ENCODE data around the gene KCNC2.

Gene KCNC2

GRCh38 chr12:75157385-75157784 is 52.3 kb downstream of the KCNC2 start:
- no peak for DNase-seq

- DNase-seq = no peak
These were observed 53.7 kb downstream of the KCNC2 start for GRCh38 chr12:75155962-75156361.

DNA sequence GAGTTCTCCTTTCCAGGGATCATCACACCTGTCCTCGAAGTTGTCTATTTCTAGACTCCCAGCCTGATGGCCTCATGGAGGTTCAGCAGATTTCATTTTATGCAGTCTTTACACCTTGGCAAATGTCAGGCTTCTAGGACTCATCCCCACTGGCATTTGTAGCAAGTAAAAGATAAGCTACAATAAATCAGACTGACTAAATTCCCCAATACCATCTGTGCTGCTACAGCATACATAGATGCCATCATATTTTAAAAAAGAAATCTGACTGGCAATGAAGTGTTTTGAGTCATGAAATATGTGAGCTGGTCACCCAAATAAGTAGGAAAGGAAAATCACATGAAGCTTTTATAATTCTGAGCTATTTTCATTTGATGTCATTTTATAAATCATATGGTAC is 55.3 kb downstream of the KCNC2 start:
- no peak for DNase-seq

GRCh38 chr12:75139196-75139595 is 70.4 kb downstream of the KCNC2 start:
- DNase-seq = no peak

GRCh38 chr12:75137896-75138295 is 71.7 kb downstream of the KCNC2 start:
- DNase-seq = no peak

DNA sequence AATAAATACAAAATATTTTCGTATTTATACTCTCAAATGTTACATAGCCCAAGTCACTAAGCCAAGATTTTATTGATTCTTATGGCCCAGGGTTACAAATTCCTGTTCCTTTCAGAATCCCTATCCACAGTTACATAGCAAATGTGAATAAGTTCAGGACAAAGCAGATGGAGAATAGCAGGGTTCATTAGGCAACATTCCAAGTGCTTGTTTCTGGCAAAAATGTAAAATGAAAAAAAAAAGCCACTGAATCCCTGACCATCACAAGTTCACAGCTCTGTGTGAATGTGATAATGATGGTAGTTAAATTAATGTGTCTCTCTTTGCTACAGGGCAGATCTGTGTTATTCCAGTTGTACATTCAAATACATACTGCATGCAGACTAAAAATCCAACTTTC is 74.6 kb downstream of the KCNC2 start:
- peak; percentile 67 for DNase-seq

GRCh38 chr12:75130811-75131210 is 78.8 kb downstream of the KCNC2 start:
- peak; percentile 92 for DNase-seq

GRCh38 chr12:75129275-75129674 is 80.4 kb downstream of the KCNC2 start:
- no peak for DNase-seq

- no peak for DNase-seq
These were observed 88.5 kb downstream of the KCNC2 start for GRCh38 chr12:75121036-75121705.

GRCh38 chr12:75120311-75120711 is 89.3 kb downstream of the KCNC2 start:
- DNase-seq = no peak

DNA sequence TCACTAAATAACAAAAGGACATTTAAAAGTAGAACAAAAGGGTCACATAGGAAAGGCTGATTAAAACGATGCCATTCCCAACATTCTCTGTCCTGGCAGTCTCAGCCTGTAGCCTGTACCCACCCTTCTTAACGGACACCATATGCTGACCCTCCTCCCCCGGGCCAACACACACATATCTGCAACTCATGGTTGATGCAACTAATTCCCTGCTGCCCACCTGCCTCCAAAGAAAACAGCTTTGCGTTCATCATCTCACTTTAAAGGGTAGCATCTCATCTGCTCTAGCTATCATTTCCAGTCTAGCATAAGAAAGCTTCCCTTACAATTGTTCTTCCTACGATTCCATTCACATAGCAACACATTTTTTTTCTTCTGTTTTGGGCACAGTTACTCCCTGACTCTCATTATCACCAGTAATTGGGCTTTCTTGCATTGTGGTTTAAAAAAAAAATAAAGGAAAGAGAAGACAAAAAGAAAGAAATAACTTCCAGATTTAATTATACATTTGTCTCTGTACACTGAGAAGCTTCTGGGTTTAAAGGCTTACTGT is 92.9 kb downstream of the KCNC2 start:
- peak; percentile 24 for DNase-seq

DNA sequence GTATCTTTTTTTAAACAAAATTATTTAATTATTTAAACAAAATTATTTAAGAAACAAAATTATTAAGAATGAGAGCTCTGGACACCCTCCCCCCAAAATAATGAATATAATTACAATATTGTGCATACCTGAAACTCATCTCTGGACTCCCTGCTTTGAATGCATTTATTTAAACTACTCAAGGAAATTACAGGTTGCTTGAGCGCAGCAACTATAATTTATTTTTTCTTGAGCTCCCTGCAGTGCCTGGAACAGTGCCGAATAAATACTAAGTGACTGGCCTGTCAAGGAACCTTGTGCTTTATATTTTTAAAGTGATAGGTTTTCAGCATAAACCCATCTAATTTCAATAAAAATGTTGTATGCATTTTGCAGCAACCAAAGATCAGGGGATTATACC is 93.9 kb downstream of the KCNC2 start:
- no peak for DNase-seq

DNA sequence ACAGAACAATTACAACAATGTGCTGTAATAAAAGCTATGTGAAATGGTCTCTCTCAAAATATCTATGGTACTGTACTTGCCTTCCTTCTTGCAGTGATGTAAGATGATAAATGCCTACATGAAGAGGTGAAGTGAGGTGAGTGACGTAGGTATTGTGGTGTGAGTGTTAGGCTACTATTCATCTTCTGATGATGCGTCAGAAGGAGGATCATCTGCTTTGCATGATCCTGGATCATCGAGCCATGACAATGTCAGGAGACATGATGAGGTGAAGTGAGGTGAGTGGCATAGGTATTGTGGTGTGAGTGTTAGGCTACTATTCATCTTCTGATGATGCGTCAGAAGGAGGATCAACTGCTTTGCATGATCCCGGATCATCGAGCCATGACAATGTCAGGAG is 105.8 kb downstream of the KCNC2 start:
- no peak for DNase-seq

- no peak for DNase-seq
These were observed 107.9 kb downstream of the KCNC2 start for GRCh38 chr12:75101781-75102180.

- DNase-seq = no peak
These were observed 110.4 kb downstream of the KCNC2 start for GRCh38 chr12:75099210-75099609.

- no peak for DNase-seq
These were observed 112.6 kb downstream of the KCNC2 start for GRCh38 chr12:75097003-75097402.

GRCh38 chr12:75087654-75088053 is 122.0 kb downstream of the KCNC2 start:
- no peak for DNase-seq

DNA sequence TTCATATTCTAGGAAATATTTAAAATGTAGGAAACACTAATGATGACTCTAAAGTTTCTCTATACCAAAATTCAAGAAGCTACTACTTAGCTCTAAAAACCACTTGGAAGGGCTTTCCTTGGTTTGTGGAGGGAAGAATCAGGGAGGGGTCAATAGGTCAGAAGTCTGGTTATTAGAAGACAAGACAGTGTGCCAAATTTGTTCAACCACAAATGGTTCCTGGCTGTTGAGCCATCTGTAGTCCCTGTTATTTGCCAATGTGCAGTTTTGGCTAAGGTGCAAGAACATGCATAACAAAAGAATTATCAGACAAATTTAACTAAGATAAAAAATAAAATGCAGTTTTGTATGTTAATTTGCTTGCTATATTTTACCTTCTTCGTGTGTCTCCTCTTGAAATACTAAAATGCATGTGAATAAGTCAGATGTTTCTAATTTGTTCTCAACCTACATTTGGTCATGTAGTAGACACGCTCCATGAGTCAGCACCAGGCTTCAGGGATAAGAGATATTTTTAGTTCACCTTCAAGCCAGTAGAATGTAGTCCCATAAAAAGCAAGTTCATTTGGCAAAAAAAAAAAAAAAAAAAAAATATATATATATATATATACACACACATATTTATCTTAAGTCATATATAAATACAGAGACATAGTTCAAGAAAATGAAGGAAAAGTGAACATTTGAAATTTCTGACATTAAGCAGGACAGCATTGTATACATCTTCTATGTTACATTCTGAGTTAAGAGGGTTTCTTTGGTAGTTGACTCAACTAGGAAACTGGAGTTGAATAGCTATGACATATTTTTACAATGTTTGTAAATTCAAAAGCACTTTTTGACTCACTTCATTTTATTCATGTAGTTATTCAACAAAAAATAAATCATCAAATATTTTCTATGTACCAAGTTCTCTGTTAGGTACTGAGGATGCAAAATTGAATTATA is 123.3 kb downstream of the KCNC2 start:
- DNase-seq = peak; percentile 7

GRCh38 chr12:75081305-75081704 is 128.3 kb downstream of the KCNC2 start:
- no peak for DNase-seq

- DNase-seq = no peak
These were observed 129.1 kb downstream of the KCNC2 start for GRCh38 chr12:75080582-75080981.

DNA sequence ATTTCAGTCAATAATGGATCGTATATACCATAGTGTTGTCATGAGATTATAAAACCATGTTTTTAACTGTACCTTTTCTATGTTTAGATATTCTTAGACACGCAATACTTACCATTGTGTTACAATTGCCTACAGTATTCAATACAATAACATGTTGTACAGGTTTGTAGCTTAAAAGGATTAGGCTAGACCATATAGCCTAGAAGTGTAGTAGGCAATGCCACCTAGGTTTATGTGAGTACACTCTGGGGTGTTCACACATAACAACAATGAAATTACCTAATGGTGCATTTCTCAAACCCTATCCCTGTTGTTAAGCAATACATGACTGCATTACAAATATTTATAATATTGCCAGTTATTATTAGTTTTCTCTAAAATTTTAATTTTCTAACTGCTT is 144.2 kb downstream of the KCNC2 start:
- DNase-seq = no peak

DNA sequence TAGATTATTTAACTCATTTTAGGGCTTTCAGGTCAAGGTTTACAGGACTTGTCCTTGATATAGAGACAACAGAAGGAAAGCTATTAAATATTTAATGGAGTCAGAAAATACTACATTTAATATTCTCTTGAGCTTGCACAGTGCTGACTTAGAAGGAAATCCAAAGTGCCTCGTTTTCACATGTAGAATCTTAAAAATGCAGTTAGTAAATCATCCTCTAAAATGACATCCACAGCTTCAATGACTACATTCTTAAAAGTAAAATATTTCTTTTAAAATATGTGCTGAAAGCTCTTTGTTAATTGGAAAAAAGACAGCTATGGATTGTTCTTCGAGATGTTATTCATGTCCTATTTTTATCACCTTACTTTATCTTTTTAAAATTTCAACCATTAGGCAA is 146.9 kb downstream of the KCNC2 start:
- DNase-seq = no peak

GRCh38 chr12:75058228-75058627 is 151.4 kb downstream of the KCNC2 start:
- no peak for DNase-seq

DNA sequence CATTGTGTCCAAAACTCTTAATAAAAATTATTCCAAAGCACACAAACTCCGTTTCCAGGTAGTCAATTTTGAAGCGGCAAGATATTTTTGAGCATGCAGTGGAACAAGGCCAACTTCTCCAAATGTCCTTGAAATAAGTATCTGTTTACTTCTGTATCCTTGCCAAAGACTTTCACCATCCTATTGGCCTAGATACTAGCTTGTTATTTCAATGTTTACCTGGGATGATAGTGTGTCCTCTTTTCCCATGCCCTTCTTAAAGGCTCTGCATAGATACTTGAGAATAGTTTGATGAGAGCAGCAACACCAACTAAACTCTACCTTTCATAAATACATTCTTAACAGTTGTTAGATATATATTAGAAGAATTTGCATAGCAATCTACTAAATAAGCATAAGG is 160.9 kb downstream of the KCNC2 start:
- DNase-seq = no peak
